ENCODE data around the gene SLC35F5. TPM values are rescaled to one million over a fixed set of nuclear protein-coding genes. Genes with fewer than 3 reads are reported as not detected.
"Not testable (repeated sequence)": the region's sequence is repeated elsewhere in the genome, so short reads cannot be mapped to it uniquely, and the experiment has no call there.

The SLC35F5 gene
- total RNA-seq, 2 experiments from 2014 or later, result 13.4 to 18.4 TPM

GRCh38 chr2:113711851-113712250, 44.6 kb downstream of the SLC35F5 start:
- ChIA-PET POLR2A (no interaction called here), CTCF (interaction anchor here (0.6 to 1.2 kb wide), 4 partner anchors 9 to 199 kb away, joined by 3 to 4 read pairs (median 3); no protein-coding TSS in a partner anchor)
- intact Hi-C loops (cut with DNase I, micrococcal nuclease), result no loop called here
- no peaks in the 10 kb centered on the region for H3K9me3 Mint-ChIP-seq (ENCODE audit: low read depth)
- H3K4me1 Mint-ChIP-seq, result no peaks in the 10 kb centered on the region
- DNase-seq (no peak), ATAC-seq (no peak)
- peaks cover 8% of the 10 kb centered on the region for H3K36me3 Mint-ChIP-seq (ENCODE audit: low read depth)
- H3K4me3 Mint-ChIP-seq, result no peak overlapping the region
- no peaks in the 10 kb centered on the region for H3K27me3 Mint-ChIP-seq
- H3K27ac Mint-ChIP-seq, result no peak overlapping the region

GRCh38 chr2:113709022-113709421, 47.4 kb downstream of the SLC35F5 start:
- no peak for ATAC-seq
- Mint-ChIP-seq H3K4me3 (no peak overlapping the region), H3K27ac (no peak overlapping the region), H3K9me3 (ENCODE audit: low read depth) (no peaks in the 10 kb centered on the region), H3K27me3 (no peaks in the 10 kb centered on the region), H3K36me3 (ENCODE audit: low read depth) (peaks cover 4% of the 10 kb centered on the region), H3K4me1 (no peaks in the 10 kb centered on the region)
- POLR2A ChIA-PET, result no interaction called here
- intact Hi-C loops (cut with DNase I, micrococcal nuclease), result no loop called here
- CTCF ChIA-PET, result no interaction called here
- DNase-seq, result no peak

GRCh38 chr2:113707106-113707505, 49.3 kb downstream of the SLC35F5 start:
- no peak for DNase-seq
- no peak for ATAC-seq
- Mint-ChIP-seq H3K4me3 (no peak overlapping the region), H3K27me3 (no peaks in the 10 kb centered on the region), H3K4me1 (peaks cover 2% of the 10 kb centered on the region), H3K9me3 (ENCODE audit: low read depth) (no peaks in the 10 kb centered on the region), H3K27ac (no peak overlapping the region), H3K36me3 (ENCODE audit: low read depth) (peaks cover 6% of the 10 kb centered on the region)
- CTCF ChIA-PET, result interaction anchor here (0.7 to 1.2 kb wide), 2 partner anchors 62 to 88 kb away, joined by 3 read pairs; no protein-coding TSS in a partner anchor
- POLR2A ChIA-PET, result interaction anchor here (0.9 kb wide), 1 partner anchor 49 kb away, joined by 3 read pairs; the partner anchor contains the start of gene SLC35F5
- intact Hi-C loops (cut with DNase I, micrococcal nuclease), result no loop called here

GRCh38 chr2:113705982-113706523, 50.4 kb downstream of the SLC35F5 start:
- ATAC-seq (no peak), DNase-seq (no peak)
- ChIA-PET POLR2A (interaction anchor here (0.6 kb wide), 1 partner anchor 16 kb away, joined by 3 read pairs; no protein-coding TSS in a partner anchor), CTCF (interaction anchor here (1.1 kb wide), 1 partner anchor 87 kb away, joined by 3 read pairs; no protein-coding TSS in a partner anchor)
- H3K36me3 Mint-ChIP-seq (ENCODE audit: low read depth), result peaks cover 6% of the 10 kb centered on the region
- intact Hi-C loops (cut with DNase I, micrococcal nuclease), result no loop called here
- no peaks in the 10 kb centered on the region for H3K27me3 Mint-ChIP-seq
- peaks cover 2% of the 10 kb centered on the region for H3K4me1 Mint-ChIP-seq
- H3K27ac Mint-ChIP-seq, result no peak overlapping the region
- H3K4me3 Mint-ChIP-seq, result no peak overlapping the region
- no peaks in the 10 kb centered on the region for H3K9me3 Mint-ChIP-seq (ENCODE audit: low read depth)

GRCh38 chr2:113704300-113704993, 52.0 kb downstream of the SLC35F5 start:
- POLR2A ChIA-PET; H3K36me3 Mint-ChIP-seq (ENCODE audit: low read depth); CTCF ChIA-PET; DNase-seq; ATAC-seq; intact Hi-C loops (cut with DNase I, micrococcal nuclease); H3K27ac Mint-ChIP-seq; H3K9me3 Mint-ChIP-seq (ENCODE audit: low read depth); H3K27me3 Mint-ChIP-seq; H3K4me3 Mint-ChIP-seq: not testable (repeated sequence)
- peaks cover 13% of the 10 kb centered on the region for H3K4me1 Mint-ChIP-seq

GRCh38 chr2:113703386-113704299, 52.8 kb downstream of the SLC35F5 start:
- Mint-ChIP-seq H3K27me3 (no peaks in the 10 kb centered on the region), H3K4me1 (peaks cover 21% of the 10 kb centered on the region), H3K36me3 (ENCODE audit: low read depth) (peaks cover 6% of the 10 kb centered on the region), H3K4me3 (no peak overlapping the region), H3K27ac (no peak overlapping the region), H3K9me3 (ENCODE audit: low read depth) (no peaks in the 10 kb centered on the region)
- DNase-seq (no peak), ATAC-seq (no peak)
- ChIA-PET POLR2A (no interaction called here), CTCF (interaction anchor here (0.9 to 1.4 kb wide), 2 partner anchors 14 to 100 kb away, joined by 3 to 5 read pairs; no protein-coding TSS in a partner anchor)
- intact Hi-C loops (cut with DNase I, micrococcal nuclease), result no loop called here

GRCh38 chr2:113700186-113700841, 56.1 kb downstream of the SLC35F5 start:
- ChIA-PET CTCF (interaction anchor here (0.6 to 2.1 kb wide), 11 partner anchors 9 to 279 kb away, joined by 3 to 10 read pairs (median 4); partner anchors contain the start of gene SLC35F5), POLR2A (no interaction called here)
- Mint-ChIP-seq H3K9me3 (ENCODE audit: low read depth) (peaks cover 3% of the 10 kb centered on the region), H3K4me1 (peaks cover 29% of the 10 kb centered on the region), H3K36me3 (ENCODE audit: low read depth) (peaks cover 6% of the 10 kb centered on the region), H3K4me3 (peak overlapping the region; percentile 39), H3K27me3 (no peaks in the 10 kb centered on the region), H3K27ac (peak overlapping the region; percentile 87)
- DNase-seq (peak; percentile 72), ATAC-seq (peak; percentile 78)
- intact Hi-C loops (cut with DNase I, micrococcal nuclease), result loop anchor here in 1 of 2 experiments (1.0 to 2.0 kb wide), 2 partner anchors 56 to 97 kb away; partner anchors contain the start of gene SLC35F5

- intact Hi-C loops (cut with DNase I, micrococcal nuclease), result loop anchor here in 1 of 2 experiments (10.0 kb wide), 1 partner anchor 94 kb away; no protein-coding TSS in a partner anchor
- peaks cover 41% of the 10 kb centered on the region for H3K4me1 Mint-ChIP-seq
- peak overlapping the region; percentile 78 for H3K27ac Mint-ChIP-seq
- H3K27me3 Mint-ChIP-seq, result no peaks in the 10 kb centered on the region
- H3K9me3 Mint-ChIP-seq (ENCODE audit: low read depth), result peaks cover 3% of the 10 kb centered on the region
- peaks cover 2% of the 10 kb centered on the region for H3K36me3 Mint-ChIP-seq (ENCODE audit: low read depth)
- peak overlapping the region; percentile 51 for H3K4me3 Mint-ChIP-seq
- DNase-seq (no peak), ATAC-seq (peak; percentile 89)
- ChIA-PET POLR2A (no interaction called here), CTCF (no interaction called here)
Measured at GRCh38 chr2:113698892-113699447, 57.5 kb downstream of the SLC35F5 start.

- H3K27me3 Mint-ChIP-seq; ATAC-seq; H3K27ac Mint-ChIP-seq; H3K9me3 Mint-ChIP-seq (ENCODE audit: low read depth); POLR2A ChIA-PET; H3K4me3 Mint-ChIP-seq; H3K36me3 Mint-ChIP-seq (ENCODE audit: low read depth); DNase-seq: not testable (repeated sequence)
- intact Hi-C loops (cut with DNase I, micrococcal nuclease), result loop anchor here in 1 of 2 experiments (10.0 kb wide), 1 partner anchor 93 kb away; no protein-coding TSS in a partner anchor
- peaks cover 48% of the 10 kb centered on the region for H3K4me1 Mint-ChIP-seq
- CTCF ChIA-PET, result interaction anchor here (0.8 kb wide), 1 partner anchor 147 kb away, joined by 4 read pairs; no protein-coding TSS in a partner anchor
Measured at GRCh38 chr2:113698251-113698650, 58.2 kb downstream of the SLC35F5 start.

- H3K27me3 Mint-ChIP-seq, result no peaks in the 10 kb centered on the region
- H3K27ac Mint-ChIP-seq, result no peak overlapping the region
- H3K36me3 Mint-ChIP-seq (ENCODE audit: low read depth), result no peaks in the 10 kb centered on the region
- H3K4me3 Mint-ChIP-seq, result no peak overlapping the region
- ChIA-PET POLR2A (no interaction called here), CTCF (interaction anchor here (0.8 kb wide), 1 partner anchor 148 kb away, joined by 4 read pairs; no protein-coding TSS in a partner anchor)
- intact Hi-C loops (cut with DNase I, micrococcal nuclease), result loop anchor here in 1 of 2 experiments (10.0 kb wide), 1 partner anchor 93 kb away; no protein-coding TSS in a partner anchor
- DNase-seq, result no peak
- no peak for ATAC-seq
- peaks cover 54% of the 10 kb centered on the region for H3K4me1 Mint-ChIP-seq
- peaks cover 3% of the 10 kb centered on the region for H3K9me3 Mint-ChIP-seq (ENCODE audit: low read depth)
Measured at GRCh38 chr2:113697516-113697915, 58.9 kb downstream of the SLC35F5 start.
